Measurements from ENCODE around the gene ABHD16A.

Gene ABHD16A

GRCh38 chr6:31702819-31703716 is at the start of gene ABHD16A:
TSS of gene ABHD16A (minus strand) at chr6:31703324. CDS start at chr6:31703281, 43 bp downstream.
- Histone ChIP-seq H3K9me3 (ENCODE audit: control insufficient read depth, low read depth, low read length) (no peaks in the 10 kb centered on the region), H3K27ac (ENCODE audit: low read length) (peak within 1 kb of the TSS; percentile 78), H3K4me3 (ENCODE audit: low read length) (peak within 1 kb of the TSS; percentile 97), H3K27me3 (ENCODE audit: control insufficient read depth, insufficient read depth, low read length) (no peaks in the 10 kb centered on the region), H3K36me3 (ENCODE audit: control insufficient read depth, low read depth, low read length) (no peaks in the 10 kb centered on the region), H3K9ac (ENCODE audit: low read length) (peak within 1 kb of the TSS; percentile 91), H3K4me1 (ENCODE audit: control insufficient read depth, low read depth, low read length) (no peaks in the 10 kb centered on the region)

- no peak overlapping the region for H3K4me3 ChIP-seq (ENCODE audit: low read length)
- no peak overlapping the region for H3K27ac ChIP-seq (ENCODE audit: low read length)
- no peaks in the 10 kb centered on the region for H3K9me3 ChIP-seq (ENCODE audit: control insufficient read depth, low read depth, low read length)
- H3K4me1 ChIP-seq (ENCODE audit: control insufficient read depth, low read depth, low read length) = no peaks in the 10 kb centered on the region
- H3K27me3 ChIP-seq (ENCODE audit: control insufficient read depth, insufficient read depth, low read length) = no peaks in the 10 kb centered on the region
- no peak overlapping the region for H3K9ac ChIP-seq (ENCODE audit: low read length)
- H3K36me3 ChIP-seq (ENCODE audit: control insufficient read depth, low read depth, low read length) = peaks cover 2% of the 10 kb centered on the region
Observed at GRCh38 chr6:31752739-31753319, 49.7 kb upstream of the ABHD16A start.

GRCh38 chr6:31750411-31751022 is 47.4 kb upstream of the ABHD16A start:
- no peaks in the 10 kb centered on the region for H3K9me3 ChIP-seq (ENCODE audit: control insufficient read depth, low read depth, low read length)
- H3K9ac ChIP-seq (ENCODE audit: low read length) = no peak overlapping the region
- H3K4me1 ChIP-seq (ENCODE audit: control insufficient read depth, low read depth, low read length) = no peaks in the 10 kb centered on the region
- H3K27me3 ChIP-seq (ENCODE audit: control insufficient read depth, insufficient read depth, low read length) = no peaks in the 10 kb centered on the region
- H3K36me3 ChIP-seq (ENCODE audit: control insufficient read depth, low read depth, low read length) = peaks cover 3% of the 10 kb centered on the region
- no peak overlapping the region for H3K27ac ChIP-seq (ENCODE audit: low read length)
- H3K4me3 ChIP-seq (ENCODE audit: low read length) = no peak overlapping the region

GRCh38 chr6:31749301-31750036 is 46.3 kb upstream of the ABHD16A start:
- no peaks in the 10 kb centered on the region for H3K27me3 ChIP-seq (ENCODE audit: control insufficient read depth, insufficient read depth, low read length)

GRCh38 chr6:31744422-31744821 is 41.3 kb upstream of the ABHD16A start:
- Histone ChIP-seq H3K9ac (ENCODE audit: low read length) (no peak overlapping the region), H3K4me3 (ENCODE audit: low read length) (no peak overlapping the region), H3K27ac (ENCODE audit: low read length) (no peak overlapping the region), H3K36me3 (ENCODE audit: control insufficient read depth, low read depth, low read length) (peaks cover 9% of the 10 kb centered on the region), H3K9me3 (ENCODE audit: control insufficient read depth, low read depth, low read length) (no peaks in the 10 kb centered on the region), H3K4me1 (ENCODE audit: control insufficient read depth, low read depth, low read length) (peaks cover under 1% of the 10 kb centered on the region), H3K27me3 (ENCODE audit: control insufficient read depth, insufficient read depth, low read length) (no peaks in the 10 kb centered on the region)

More at GRCh38 chr6:31749301-31750036, 46.3 kb upstream of the ABHD16A start:
- Histone ChIP-seq H3K36me3 (ENCODE audit: control insufficient read depth, low read depth, low read length) (peaks cover 3% of the 10 kb centered on the region), H3K9ac (ENCODE audit: low read length) (no peak overlapping the region), H3K9me3 (ENCODE audit: control insufficient read depth, low read depth, low read length) (no peaks in the 10 kb centered on the region), H3K4me3 (ENCODE audit: low read length) (no peak overlapping the region), H3K4me1 (ENCODE audit: control insufficient read depth, low read depth, low read length) (no peaks in the 10 kb centered on the region), H3K27ac (ENCODE audit: low read length) (no peak overlapping the region)

GRCh38 chr6:31742894-31743293 is 39.8 kb upstream of the ABHD16A start:
- Histone ChIP-seq H3K4me3 (ENCODE audit: low read length) (no peak overlapping the region), H3K9me3 (ENCODE audit: control insufficient read depth, low read depth, low read length) (no peaks in the 10 kb centered on the region), H3K4me1 (ENCODE audit: control insufficient read depth, low read depth, low read length) (peaks cover 14% of the 10 kb centered on the region), H3K9ac (ENCODE audit: low read length) (no peak overlapping the region), H3K27ac (ENCODE audit: low read length) (no peak overlapping the region), H3K27me3 (ENCODE audit: control insufficient read depth, insufficient read depth, low read length) (no peaks in the 10 kb centered on the region), H3K36me3 (ENCODE audit: control insufficient read depth, low read depth, low read length) (peaks cover 7% of the 10 kb centered on the region)

- Histone ChIP-seq H3K36me3 (ENCODE audit: control insufficient read depth, low read depth, low read length) (peaks cover 5% of the 10 kb centered on the region), H3K27ac (ENCODE audit: low read length) (no peak overlapping the region), H3K9ac (ENCODE audit: low read length) (no peak overlapping the region), H3K4me3 (ENCODE audit: low read length) (no peak overlapping the region), H3K4me1 (ENCODE audit: control insufficient read depth, low read depth, low read length) (peaks cover 24% of the 10 kb centered on the region), H3K9me3 (ENCODE audit: control insufficient read depth, low read depth, low read length) (no peaks in the 10 kb centered on the region), H3K27me3 (ENCODE audit: control insufficient read depth, insufficient read depth, low read length) (no peaks in the 10 kb centered on the region)
Observed at GRCh38 chr6:31741815-31742214, 38.7 kb upstream of the ABHD16A start.

- peak overlapping the region; percentile 72 for H3K4me3 ChIP-seq (ENCODE audit: low read length)
- H3K9ac ChIP-seq (ENCODE audit: low read length) = peak overlapping the region; percentile 97
- H3K27me3 ChIP-seq (ENCODE audit: control insufficient read depth, insufficient read depth, low read length) = no peaks in the 10 kb centered on the region
- H3K36me3 ChIP-seq (ENCODE audit: control insufficient read depth, low read depth, low read length) = peaks cover 5% of the 10 kb centered on the region
- peak overlapping the region; percentile 97 for H3K27ac ChIP-seq (ENCODE audit: low read length)
- H3K4me1 ChIP-seq (ENCODE audit: control insufficient read depth, low read depth, low read length) = peaks cover 27% of the 10 kb centered on the region
- H3K9me3 ChIP-seq (ENCODE audit: control insufficient read depth, low read depth, low read length) = no peaks in the 10 kb centered on the region
Observed at GRCh38 chr6:31740397-31741223, 37.5 kb upstream of the ABHD16A start.

GRCh38 chr6:31739639-31740396 is 36.7 kb upstream of the ABHD16A start, which contains the start of gene MSH5:
TSS of gene MSH5 (plus strand) at chr6:31740005. CDS start at chr6:31740467, 462 bp downstream.
- Histone ChIP-seq H3K27me3 (ENCODE audit: control insufficient read depth, insufficient read depth, low read length) (no peaks in the 10 kb centered on the region), H3K9ac (ENCODE audit: low read length) (peak within 1 kb of the TSS; percentile 97), H3K9me3 (ENCODE audit: control insufficient read depth, low read depth, low read length) (no peaks in the 10 kb centered on the region), H3K27ac (ENCODE audit: low read length) (peak within 1 kb of the TSS; percentile 97), H3K4me3 (ENCODE audit: low read length) (peak within 1 kb of the TSS; percentile 72), H3K4me1 (ENCODE audit: control insufficient read depth, low read depth, low read length) (peaks cover 27% of the 10 kb centered on the region), H3K36me3 (ENCODE audit: control insufficient read depth, low read depth, low read length) (peaks cover 5% of the 10 kb centered on the region)
